ENCODE results near the gene TRIM66. TPM values are rescaled to one million over a fixed set of nuclear protein-coding genes. Genes with fewer than 3 reads are reported as not detected.

The TRIM66 gene
- total RNA-seq, 2 experiments from 2014 or later: 17.8 to 22.4 TPM

GRCh38 chr11:8577791-8578581, 104.5 kb downstream of the TRIM66 start:
- Mint-ChIP-seq H3K4me3 (no peak overlapping the region), H3K27me3 (peaks cover 21% of the 10 kb centered on the region), H3K36me3 (ENCODE audit: low read depth) (no peaks in the 10 kb centered on the region), H3K9me3 (no peaks in the 10 kb centered on the region), H3K27ac (no peak overlapping the region), H3K4me1 (no peaks in the 10 kb centered on the region)
- DNase-seq: no peak
- ChIA-PET POLR2A (no interaction called here), CTCF (no interaction called here)

- POLR2A ChIA-PET: no interaction called here
- no peak for DNase-seq
- Mint-ChIP-seq H3K4me1 (no peaks in the 10 kb centered on the region), H3K36me3 (ENCODE audit: low read depth) (no peaks in the 10 kb centered on the region), H3K27ac (no peak overlapping the region), H3K27me3 (peaks cover 24% of the 10 kb centered on the region), H3K9me3 (no peaks in the 10 kb centered on the region), H3K4me3 (no peak overlapping the region)
- CTCF ChIA-PET: no interaction called here
These were observed 107.7 kb downstream of the TRIM66 start for GRCh38 chr11:8574798-8575197.

DNA sequence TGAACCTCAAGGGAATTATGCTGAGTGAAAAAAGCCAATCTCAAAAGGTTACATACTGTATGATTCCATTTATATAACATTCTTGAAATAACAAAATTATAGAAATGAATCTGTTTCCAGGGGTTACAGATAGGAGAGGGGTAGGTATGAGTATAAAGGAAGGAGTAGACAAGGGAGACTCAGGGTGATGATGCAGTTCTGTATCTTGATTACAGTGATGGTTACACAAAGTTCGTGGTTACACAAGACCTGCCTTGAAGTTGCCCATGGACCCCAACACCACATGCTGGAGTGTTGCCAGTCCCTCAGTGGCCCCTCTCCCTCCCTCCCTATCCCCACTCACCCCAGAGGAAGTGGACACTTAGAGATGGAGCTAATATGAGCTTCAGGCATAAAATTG, 108.7 kb downstream of the TRIM66 start:
- H3K27me3 Mint-ChIP-seq: peaks cover 20% of the 10 kb centered on the region
- no peak overlapping the region for H3K4me3 Mint-ChIP-seq
- H3K27ac Mint-ChIP-seq: no peak overlapping the region
- H3K4me1 Mint-ChIP-seq: no peaks in the 10 kb centered on the region
- ChIA-PET CTCF (interaction anchor here (1.3 to 1.5 kb wide), 2 partner anchors 13 to 386 kb away, joined by 3 read pairs; no protein-coding TSS in a partner anchor), POLR2A (no interaction called here)
- no peaks in the 10 kb centered on the region for H3K36me3 Mint-ChIP-seq (ENCODE audit: low read depth)
- no peaks in the 10 kb centered on the region for H3K9me3 Mint-ChIP-seq
- no peak for DNase-seq

GRCh38 chr11:8567602-8568198, 114.8 kb downstream of the TRIM66 start:
- no peak overlapping the region for H3K4me3 Mint-ChIP-seq
- no peak overlapping the region for H3K27ac Mint-ChIP-seq
- no peaks in the 10 kb centered on the region for H3K4me1 Mint-ChIP-seq
- no peaks in the 10 kb centered on the region for H3K36me3 Mint-ChIP-seq (ENCODE audit: low read depth)
- H3K9me3 Mint-ChIP-seq: no peaks in the 10 kb centered on the region
- no peak for DNase-seq
- ChIA-PET CTCF (interaction anchor here (0.6 to 2.1 kb wide), 8 partner anchors 10 to 468 kb away, joined by 3 to 13 read pairs (median 8); partner anchors contain the start of gene LMO1), POLR2A (interaction anchor here (0.9 to 1.4 kb wide), 2 partner anchors 30 to 115 kb away, joined by 3 read pairs; partner anchors contain the start of genes RPL27A and TRIM66)
- H3K27me3 Mint-ChIP-seq: peaks cover 34% of the 10 kb centered on the region

DNA sequence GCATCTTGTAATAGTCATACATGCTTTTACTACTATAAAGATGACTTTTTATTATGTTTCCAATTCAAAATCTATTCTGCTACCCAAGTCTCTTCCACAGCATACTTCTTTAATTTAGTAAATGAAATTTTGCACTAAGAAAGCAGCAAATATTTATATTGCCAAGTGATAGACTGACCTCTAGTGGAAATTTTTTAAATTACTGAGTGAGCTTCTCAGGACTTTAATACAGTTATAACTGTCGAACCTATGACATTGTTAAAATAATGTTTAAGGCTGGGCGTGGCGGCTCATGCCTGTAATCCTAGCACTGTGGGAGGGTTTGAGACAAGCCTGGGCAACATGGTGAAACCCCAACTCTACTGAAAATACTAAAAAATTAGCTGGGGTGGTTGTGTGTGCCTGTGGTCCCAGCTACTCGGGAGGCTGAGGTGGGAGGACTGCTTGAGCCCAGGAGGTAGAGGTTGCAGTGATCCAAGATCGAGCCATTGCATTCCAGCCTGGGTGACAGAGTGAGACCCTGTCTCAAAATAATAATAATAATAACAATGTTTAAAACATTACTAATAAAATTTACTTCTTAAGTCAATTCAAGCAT, 115.8 kb downstream of the TRIM66 start:
- DNase-seq: no peak

DNA sequence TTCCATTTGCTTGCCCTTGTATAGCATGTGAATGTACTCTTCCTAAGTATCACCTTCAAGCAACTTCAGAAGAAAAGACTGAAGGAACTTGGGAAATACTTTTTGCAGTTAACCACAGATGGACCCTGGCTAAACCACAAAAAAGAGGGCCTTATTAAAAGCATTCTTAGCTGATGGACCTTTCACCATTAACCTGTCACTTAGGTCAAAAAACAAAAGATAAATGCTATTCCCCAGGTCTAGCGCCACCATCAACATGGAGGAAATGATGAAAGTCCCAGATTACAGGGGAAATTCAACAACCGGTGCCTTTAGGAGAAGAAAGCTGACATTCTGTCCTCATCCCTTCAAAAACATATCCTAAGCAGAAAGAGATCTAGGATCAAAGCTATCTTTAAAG, 117.9 kb downstream of the TRIM66 start:
- ChIA-PET CTCF (no interaction called here), POLR2A (no interaction called here)
- Mint-ChIP-seq H3K9me3 (no peaks in the 10 kb centered on the region), H3K4me1 (no peaks in the 10 kb centered on the region), H3K27me3 (peaks cover 30% of the 10 kb centered on the region), H3K4me3 (no peak overlapping the region), H3K36me3 (ENCODE audit: low read depth) (no peaks in the 10 kb centered on the region), H3K27ac (no peak overlapping the region)
- no peak for DNase-seq

More for the DNA sequence above, 115.8 kb downstream of the TRIM66 start:
- Mint-ChIP-seq H3K27ac (no peak overlapping the region), H3K4me1 (no peaks in the 10 kb centered on the region), H3K9me3 (no peaks in the 10 kb centered on the region), H3K4me3 (no peak overlapping the region), H3K27me3 (peaks cover 35% of the 10 kb centered on the region), H3K36me3 (ENCODE audit: low read depth) (no peaks in the 10 kb centered on the region)
- CTCF ChIA-PET: interaction anchor here (0.6 to 2.1 kb wide), 13 partner anchors 9 to 467 kb away, joined by 3 to 13 read pairs (median 4); partner anchors contain the start of genes LMO1 and STK33
- POLR2A ChIA-PET: interaction anchor here (0.9 to 1.4 kb wide), 2 partner anchors 31 to 116 kb away, joined by 3 read pairs; partner anchors contain the start of genes RPL27A and TRIM66

Other genes with a start within 250 kb of the TRIM66 start
- gene STK33, start 88.4 kb downstream of the TRIM66 start, total RNA-seq: under 1 TPM; 0.18 to 0.71 TPM
- 100 to 1,000 TPM; 817 to 856 TPM for gene RPL27A, start 127 bp upstream of the TRIM66 start, total RNA-seq
- gene AKIP1, start 228.5 kb upstream of the TRIM66 start, total RNA-seq: 10 to 100 TPM; 36.0 to 38.1 TPM